Body of pancreas (tissue), 4 donors: ENCODE data around the gene MAN2A2. TPM values are rescaled to one million over a fixed set of nuclear protein-coding genes. Genes with fewer than 3 reads are reported as not detected.

Experiments used
- ATAC-seq: fragments of 150-250 bp; one replicate; pipeline ENCODE4 v1.9.1; 2016
- DNase-seq, 4 donors: peaks; one replicate each; pipeline ENCODE4 v3.0.0-alpha.2; 2019
- H3K27ac ChIP-seq, 4 donors: fragments of 200-600 bp; sonication (generic); 1 replicate in 3 of 4; 2 replicates in 1 of 4; pipeline versions ENCODE4 v1.5.1 to v1.6.1; 2016 to 2019; ENCODE audit warnings: mild to moderate bottlenecking in 1 of 4, mixed read lengths in 1 of 4, moderate library complexity in 1 of 4
- H3K27me3 ChIP-seq, 2 donors: fragments of 200-600 bp; sonication (generic); one replicate each; pipeline ENCODE4 v1.6.0; 2016; ENCODE audit warnings: mild to moderate bottlenecking in 1 of 2
- H3K36me3 ChIP-seq, 2 donors: fragments of 200-600 bp; sonication (generic); replicated peaks in 1 of 2; 2 replicates each; pipeline ENCODE4 v1.5.1; 2016; ENCODE audit warnings: low read depth in 2 of 2; ENCODE audit not compliant: insufficient read depth in 1 of 2
- H3K4me1 ChIP-seq: fragments of 200-600 bp; sonication (generic); one replicate; pipeline ENCODE4 v1.6.0; 2016
- H3K4me3 ChIP-seq, 2 donors: fragments of 200-600 bp; sonication (generic); 1 replicate in 1 of 2; 2 replicates in 1 of 2; pipeline ENCODE4 v1.5.1; 2016 to 2019
- H3K9me3 ChIP-seq, 3 donors: fragments of 200-600 bp; sonication (generic); 1 replicate in 2 of 3; 2 replicates in 1 of 3; pipeline ENCODE4 v1.5.1; 2016
- POLR2A ChIP-seq, 3 donors: fragments of 450-650 bp; IDR thresholded peaks; one replicate each; pipeline ENCODE4 v1.6.1; 2016; ENCODE audit warnings: antibody characterized with exemption in 3 of 3, mild to moderate bottlenecking in 2 of 3
- WGBS, 2 donors: methylation state at CpG; one replicate each; pipeline ENCODE4 v1.1.5; 2017; 5-methylcytosine and 5-hydroxymethylcytosine counted together
- intact Hi-C: fragments of 100-400 bp; cut with DNase I; formaldehyde crosslinking; loops from one replicate; pipeline ENCODE4 v1.15.1; 2023
- total RNA-seq, 2 donors: library from RNA; depleted of rRNA; stranded (reverse); fragments of >200 nt; gene quantifications; one replicate each; pipeline ENCODE4 v1.1.0, GENCODE V29; 2016
- TF ChIP-seq, protein P1 (sequence below), 7 experiments: fragments of 450-650 bp in 4 of 7; fragments of 200-600 bp in 3 of 7; sonication (generic) in 3 of 7; IDR thresholded peaks; one replicate each; pipeline ENCODE4 v1.5.1; 2016 to 2019; ENCODE audit warnings: antibody characterized with exemption in 7 of 7

MAN2A2 gene
- total RNA-seq, 2 donors from 2014 or later = 78.9 to 138 TPM

DNA sequence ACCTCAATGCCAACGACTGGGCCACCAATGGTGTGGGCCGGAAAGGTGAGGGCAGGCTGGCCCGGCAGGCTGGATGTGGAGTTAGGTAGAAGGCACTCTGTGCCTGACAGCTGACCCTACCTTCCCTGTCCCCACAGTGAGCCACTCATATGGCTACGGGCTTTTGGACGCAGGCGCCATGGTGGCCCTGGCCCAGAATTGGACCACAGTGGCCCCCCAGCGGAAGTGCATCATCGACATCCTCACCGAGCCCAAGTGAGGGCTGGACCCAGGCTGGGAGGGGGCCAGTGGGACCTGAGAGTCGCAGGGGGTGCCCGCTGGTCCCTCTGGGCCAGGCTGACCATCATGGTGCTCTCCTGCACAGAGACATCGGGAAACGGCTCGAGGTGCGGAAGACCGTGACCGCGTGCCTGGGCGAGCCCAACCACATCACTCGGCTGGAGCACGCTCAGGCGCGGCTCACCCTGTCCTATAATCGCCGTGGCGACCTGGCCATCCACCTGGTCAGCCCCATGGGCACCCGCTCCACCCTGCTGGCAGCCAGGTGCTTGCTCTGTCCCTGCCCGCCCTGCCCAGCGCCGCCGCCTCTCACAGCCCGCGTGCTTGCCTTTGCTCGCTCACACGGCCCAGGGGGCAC, 23.3 kb upstream of the MAN2A2 start:
- WGBS, 2 donors = 92 to 93% methylated on average over 23 to 34 of the region's 35 CpGs
- Histone ChIP-seq H3K4me1 (peaks cover 43% of the 10 kb centered on the region), H3K27me3 (no peaks in the 10 kb centered on the region), H3K4me3 (no peak overlapping the region), H3K27ac (no peak overlapping the region), H3K36me3 (peaks cover 14 to 38% of the 10 kb centered on the region in 2 donors), H3K9me3 (no peaks in the 10 kb centered on the region)
- no peak for DNase-seq
- intact Hi-C loops = loop anchor here (10.0 kb wide), 1 partner anchor 165 kb away; the partner anchor contains the start of gene BLM
- no peak for ATAC-seq
- TF ChIP-seq, protein P1, sequence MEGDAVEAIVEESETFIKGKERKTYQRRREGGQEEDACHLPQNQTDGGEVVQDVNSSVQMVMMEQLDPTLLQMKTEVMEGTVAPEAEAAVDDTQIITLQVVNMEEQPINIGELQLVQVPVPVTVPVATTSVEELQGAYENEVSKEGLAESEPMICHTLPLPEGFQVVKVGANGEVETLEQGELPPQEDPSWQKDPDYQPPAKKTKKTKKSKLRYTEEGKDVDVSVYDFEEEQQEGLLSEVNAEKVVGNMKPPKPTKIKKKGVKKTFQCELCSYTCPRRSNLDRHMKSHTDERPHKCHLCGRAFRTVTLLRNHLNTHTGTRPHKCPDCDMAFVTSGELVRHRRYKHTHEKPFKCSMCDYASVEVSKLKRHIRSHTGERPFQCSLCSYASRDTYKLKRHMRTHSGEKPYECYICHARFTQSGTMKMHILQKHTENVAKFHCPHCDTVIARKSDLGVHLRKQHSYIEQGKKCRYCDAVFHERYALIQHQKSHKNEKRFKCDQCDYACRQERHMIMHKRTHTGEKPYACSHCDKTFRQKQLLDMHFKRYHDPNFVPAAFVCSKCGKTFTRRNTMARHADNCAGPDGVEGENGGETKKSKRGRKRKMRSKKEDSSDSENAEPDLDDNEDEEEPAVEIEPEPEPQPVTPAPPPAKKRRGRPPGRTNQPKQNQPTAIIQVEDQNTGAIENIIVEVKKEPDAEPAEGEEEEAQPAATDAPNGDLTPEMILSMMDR (IDR thresholded peaks at IDR 0.05) = no peak
- TF ChIP-seq POLR2A (IDR thresholded peaks at IDR 0.05) = no peak

DNA sequence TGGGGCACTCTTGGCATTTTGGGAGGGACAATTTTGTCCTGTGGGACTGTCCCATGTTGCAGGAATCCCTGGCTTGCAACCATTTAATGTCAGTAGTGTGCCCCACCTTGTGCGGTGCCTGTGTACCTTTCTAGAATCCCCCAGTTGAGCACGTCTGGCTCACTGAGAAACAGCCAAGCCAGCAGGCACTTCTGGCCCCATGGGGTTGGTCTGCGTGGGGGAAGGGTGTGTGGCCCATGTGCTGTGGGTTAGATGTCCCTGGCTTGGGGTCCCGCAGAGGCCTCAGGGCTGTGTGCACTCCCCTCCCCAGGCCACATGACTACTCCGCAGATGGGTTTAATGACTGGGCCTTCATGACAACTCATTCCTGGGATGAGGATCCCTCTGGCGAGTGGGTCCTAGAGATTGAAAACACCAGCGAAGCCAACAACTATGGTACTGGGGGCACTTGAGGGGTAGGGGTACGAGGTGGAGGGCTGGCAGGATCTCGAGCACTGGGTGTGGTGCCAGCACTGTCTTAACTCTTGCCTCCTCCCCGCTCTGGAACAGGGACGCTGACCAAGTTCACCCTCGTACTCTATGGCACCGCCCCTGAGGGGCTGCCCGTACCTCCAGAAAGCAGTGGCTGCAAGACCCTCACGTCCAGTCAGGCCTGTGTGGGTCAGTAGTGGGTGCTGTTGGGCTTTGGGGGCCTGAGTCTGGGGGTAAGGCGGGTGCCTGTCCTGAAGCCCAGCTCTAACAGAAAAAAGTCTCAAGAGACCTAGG, 22.5 kb upstream of the MAN2A2 start:
- H3K27me3 ChIP-seq = no peaks in the 10 kb centered on the region
- intact Hi-C loops = loop anchor here (10.0 kb wide), 1 partner anchor 166 kb away; the partner anchor contains the start of gene BLM
- peaks cover 43% of the 10 kb centered on the region for H3K4me1 ChIP-seq
- DNase-seq (no peak), ATAC-seq (no peak)
- H3K27ac ChIP-seq = no peak overlapping the region
- H3K4me3 ChIP-seq = no peak overlapping the region
- WGBS, 2 donors = 78 to 87% methylated on average over 4 to 16 of the region's 16 CpGs
- TF ChIP-seq, protein P1 (IDR thresholded peaks at IDR 0.05) = no peak
- no peak for TF ChIP-seq POLR2A (IDR thresholded peaks at IDR 0.05)
- peaks cover 14 to 38% of the 10 kb centered on the region in 2 donors for H3K36me3 ChIP-seq
- H3K9me3 ChIP-seq = no peaks in the 10 kb centered on the region

DNA sequence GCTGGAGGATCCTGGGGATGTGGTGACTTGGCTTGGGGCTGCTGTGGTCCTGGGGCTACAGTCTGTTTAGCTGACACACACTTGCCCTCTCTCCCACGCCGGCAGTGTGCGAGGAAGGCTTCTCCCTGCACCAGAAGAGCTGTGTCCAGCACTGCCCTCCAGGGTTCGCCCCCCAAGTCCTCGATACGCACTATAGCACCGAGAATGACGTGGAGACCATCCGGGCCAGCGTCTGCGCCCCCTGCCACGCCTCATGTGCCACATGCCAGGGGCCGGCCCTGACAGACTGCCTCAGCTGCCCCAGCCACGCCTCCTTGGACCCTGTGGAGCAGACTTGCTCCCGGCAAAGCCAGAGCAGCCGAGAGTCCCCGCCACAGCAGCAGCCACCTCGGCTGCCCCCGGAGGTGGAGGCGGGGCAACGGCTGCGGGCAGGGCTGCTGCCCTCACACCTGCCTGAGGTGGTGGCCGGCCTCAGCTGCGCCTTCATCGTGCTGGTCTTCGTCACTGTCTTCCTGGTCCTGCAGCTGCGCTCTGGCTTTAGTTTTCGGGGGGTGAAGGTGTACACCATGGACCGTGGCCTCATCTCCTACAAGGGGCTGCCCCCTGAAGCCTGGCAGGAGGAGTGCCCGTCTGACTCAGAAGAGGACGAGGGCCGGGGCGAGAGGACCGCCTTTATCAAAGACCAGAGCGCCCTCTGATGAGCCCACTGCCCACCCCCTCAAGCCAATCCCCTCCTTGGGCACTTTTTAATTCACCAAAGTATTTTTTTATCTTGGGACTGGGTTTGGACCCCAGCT, 21.7 kb upstream of the MAN2A2 start:
- Histone ChIP-seq H3K27ac (peak overlapping the region in 1 of 4 donors; percentile 80), H3K4me1 (peaks cover 47% of the 10 kb centered on the region), H3K36me3 (peaks cover 12 to 35% of the 10 kb centered on the region in 2 donors), H3K27me3 (no peaks in the 10 kb centered on the region), H3K4me3 (no peak overlapping the region), H3K9me3 (no peaks in the 10 kb centered on the region)
- intact Hi-C loops = loop anchor here (10.0 kb wide), 1 partner anchor 167 kb away; the partner anchor contains the start of gene BLM
- DNase-seq = no peak
- 83 to 92% methylated on average over 16 to 34 of the region's 35 CpGs for WGBS, 2 donors
- TF ChIP-seq POLR2A (IDR thresholded peaks at IDR 0.05) = no peak
- ATAC-seq = no peak

DNA sequence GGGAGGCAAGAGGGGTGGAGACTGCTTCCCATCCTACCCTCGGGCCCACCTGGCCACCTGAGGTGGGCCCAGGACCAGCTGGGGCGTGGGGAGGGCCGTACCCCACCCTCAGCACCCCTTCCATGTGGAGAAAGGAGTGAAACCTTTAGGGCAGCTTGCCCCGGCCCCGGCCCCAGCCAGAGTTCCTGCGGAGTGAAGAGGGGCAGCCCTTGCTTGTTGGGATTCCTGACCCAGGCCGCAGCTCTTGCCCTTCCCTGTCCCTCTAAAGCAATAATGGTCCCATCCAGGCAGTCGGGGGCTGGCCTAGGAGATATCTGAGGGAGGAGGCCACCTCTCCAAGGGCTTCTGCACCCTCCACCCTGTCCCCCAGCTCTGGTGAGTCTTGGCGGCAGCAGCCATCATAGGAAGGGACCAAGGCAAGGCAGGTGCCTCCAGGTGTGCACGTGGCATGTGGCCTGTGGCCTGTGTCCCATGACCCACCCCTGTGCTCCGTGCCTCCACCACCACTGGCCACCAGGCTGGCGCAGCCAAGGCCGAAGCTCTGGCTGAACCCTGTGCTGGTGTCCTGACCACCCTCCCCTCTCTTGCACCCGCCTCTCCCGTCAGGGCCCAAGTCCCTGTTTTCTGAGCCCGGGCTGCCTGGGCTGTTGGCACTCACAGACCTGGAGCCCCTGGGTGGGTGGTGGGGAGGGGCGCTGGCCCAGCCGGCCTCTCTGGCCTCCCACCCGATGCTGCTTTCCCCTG, 21.0 kb upstream of the MAN2A2 start:
- intact Hi-C loops = loop anchor here (10.0 kb wide), 1 partner anchor 167 kb away; the partner anchor contains the start of gene BLM
- WGBS, 2 donors = 70 to 71% methylated on average over 5 to 18 of the region's 19 CpGs
- Histone ChIP-seq H3K36me3 (peaks cover 4 to 31% of the 10 kb centered on the region in 2 donors), H3K4me3 (no peak overlapping the region), H3K27me3 (no peaks in the 10 kb centered on the region), H3K27ac (peak overlapping the region in 3 of 4 donors; percentile 7 to 80 (median 15)), H3K9me3 (no peaks in the 10 kb centered on the region), H3K4me1 (peaks cover 47% of the 10 kb centered on the region)
- TF ChIP-seq POLR2A (IDR thresholded peaks at IDR 0.05) = no peak
- DNase-seq (peak in 1 of 4 donors; percentile 25), ATAC-seq (no peak)
